ENCODE results near the gene DDRGK1.
"Not testable (repeated sequence)": the region's sequence is repeated elsewhere in the genome, so short reads cannot be mapped to it uniquely, and the experiment has no call there.

DDRGK1 gene

GRCh38 chr20:3163099-3164042 lies 41.1 kb downstream of the DDRGK1 start:
- no peak for DNase-seq

DNA sequence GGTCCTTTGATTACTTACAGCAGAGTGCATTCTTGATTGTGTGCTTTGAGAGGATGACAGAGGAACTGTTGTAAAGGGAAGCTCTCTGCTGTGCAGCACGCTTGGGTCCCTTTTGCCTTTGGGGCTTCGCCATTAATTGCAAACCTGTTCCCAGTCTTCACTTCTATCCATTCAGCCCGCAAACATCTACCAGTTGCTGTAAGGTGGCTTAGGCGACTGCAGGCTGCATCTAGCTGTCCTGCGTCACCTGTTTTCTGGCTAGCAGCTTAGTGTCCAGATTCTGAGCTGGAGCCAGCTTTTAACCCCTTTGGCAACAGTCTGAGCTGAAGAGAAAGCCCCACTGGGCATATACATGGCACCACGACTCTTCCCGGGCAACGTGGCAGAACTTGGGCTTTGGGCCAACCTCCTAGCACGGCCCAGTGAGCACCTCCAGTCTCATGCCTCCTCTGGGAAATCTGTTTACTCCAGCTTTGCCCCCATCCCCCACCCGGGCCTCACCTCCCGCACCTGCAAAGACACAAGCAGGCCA lies 42.3 kb downstream of the DDRGK1 start:
- DNase-seq = no peak

GRCh38 chr20:3161316-3162079 lies 43.0 kb downstream of the DDRGK1 start:
- DNase-seq = no peak

GRCh38 chr20:3160418-3160817 lies 44.1 kb downstream of the DDRGK1 start:
- no peak for DNase-seq

DNA sequence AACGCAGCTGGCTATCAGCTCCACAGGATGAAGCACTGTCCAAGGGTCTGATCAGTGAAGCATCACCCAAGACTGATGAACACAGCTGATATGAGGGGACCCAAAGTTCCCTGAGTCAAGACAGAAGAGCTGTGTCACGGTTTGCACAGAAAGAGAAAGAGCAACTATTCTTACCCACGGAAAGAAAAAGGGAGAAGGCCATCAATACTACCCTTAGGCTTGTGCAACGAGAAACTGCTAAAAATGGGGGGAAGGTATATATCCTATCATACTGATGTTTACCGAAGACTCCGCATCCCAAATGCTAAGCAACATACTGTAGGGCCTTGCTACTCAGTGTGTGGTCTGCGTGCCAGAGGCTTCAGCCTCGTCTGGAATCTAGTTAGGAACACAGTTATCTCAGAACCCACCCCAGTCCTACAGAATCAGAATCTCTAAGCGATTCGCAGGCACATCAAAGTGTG lies 45.5 kb downstream of the DDRGK1 start:
- DNase-seq = peak in 1 of 2 donors; percentile 24

DNA sequence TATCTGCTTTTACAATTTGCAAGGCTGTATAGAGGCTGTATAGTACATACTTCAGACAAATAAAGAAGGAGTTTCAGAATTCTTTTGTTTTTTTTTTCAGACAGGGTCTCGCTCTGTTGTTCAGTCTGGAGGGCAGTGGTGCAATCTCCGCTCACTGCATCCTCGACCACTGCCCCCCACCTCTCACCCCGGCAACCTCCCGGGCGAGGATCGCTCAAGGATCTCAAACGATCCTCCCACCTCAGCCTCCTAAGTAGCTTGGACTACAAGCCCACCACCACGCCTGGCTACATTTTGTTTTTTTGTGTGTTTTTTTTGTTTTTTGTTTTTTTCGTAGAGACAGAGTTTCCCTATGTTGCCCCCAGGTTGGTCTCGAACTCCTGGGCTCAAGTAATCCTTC lies 46.7 kb downstream of the DDRGK1 start:
- no peak for DNase-seq

- DNase-seq = peak in 1 of 2 donors; percentile 56
Observed at GRCh38 chr20:3156811-3157619, 47.5 kb downstream of the DDRGK1 start.

- DNase-seq = not testable (repeated sequence)
Observed at GRCh38 chr20:3152057-3152644, 52.3 kb downstream of the DDRGK1 start.

GRCh38 chr20:3150908-3151307 lies 53.6 kb downstream of the DDRGK1 start:
- no peak for DNase-seq

- no peak for DNase-seq
Observed at GRCh38 chr20:3146732-3147341, 57.6 kb downstream of the DDRGK1 start.

DNA sequence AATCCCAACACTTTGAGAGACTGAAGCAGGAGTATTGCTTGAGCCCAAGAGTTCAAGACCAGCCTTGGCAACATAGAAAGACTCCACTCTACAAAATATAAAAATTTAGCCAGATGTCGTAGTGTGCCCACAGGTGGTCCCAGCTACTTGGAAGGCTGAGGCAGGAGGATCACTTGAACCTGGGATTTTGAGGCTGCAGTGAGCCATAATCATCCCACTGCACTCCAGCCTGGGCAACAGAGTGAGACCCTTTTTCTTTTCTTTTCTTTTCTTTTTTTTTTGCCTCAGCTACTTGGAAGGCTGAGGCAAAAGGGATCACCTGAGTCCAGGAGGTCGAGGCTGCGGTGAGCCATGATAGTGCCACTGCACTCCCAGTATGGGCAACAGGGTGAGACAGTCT lies 62.7 kb downstream of the DDRGK1 start:
- no peak for DNase-seq

Measured in CD4-positive, alpha-beta T cell treated with Interleukin-4 for 1 hour (primary cell).